ENCODE measurements around the gene SLC35E1.

DNA sequence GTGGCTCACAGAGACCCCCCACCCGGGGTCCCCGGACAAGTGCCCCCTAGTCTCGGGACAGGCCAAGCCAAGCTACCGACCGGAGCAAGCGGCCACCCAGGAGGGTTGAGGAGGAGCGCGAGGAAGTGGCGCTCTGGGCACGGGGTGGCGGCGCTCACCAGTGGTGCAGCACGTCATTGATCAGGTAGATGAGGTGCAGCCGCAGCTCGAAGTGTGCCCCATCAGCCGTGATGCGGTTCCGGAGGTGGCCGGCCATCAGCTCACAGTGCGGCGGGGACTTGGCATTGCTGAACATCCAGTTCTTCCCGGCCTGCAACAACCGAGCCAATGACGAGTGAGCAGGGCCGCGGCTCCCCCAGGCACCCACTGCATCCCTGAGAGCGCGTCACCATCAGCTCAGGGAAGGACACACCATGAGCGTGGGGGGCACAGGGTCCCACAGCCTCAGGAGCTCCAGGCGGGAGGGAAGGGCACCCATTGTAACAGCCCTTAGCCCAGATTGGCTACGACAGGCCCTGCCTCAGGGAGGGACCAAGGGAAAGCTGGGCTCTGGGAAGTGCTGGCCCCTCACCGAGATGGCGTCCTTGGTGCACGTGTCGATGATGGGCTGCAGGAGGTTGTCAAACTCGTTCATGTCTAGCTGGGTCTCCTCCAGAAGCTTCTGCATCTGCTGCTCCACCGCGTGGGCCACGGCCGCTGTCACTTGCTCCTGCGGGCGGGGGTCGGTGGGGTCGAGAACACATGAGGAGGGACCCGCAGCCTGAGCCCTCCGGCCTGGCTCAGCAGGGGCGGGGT, 39.6 kb downstream of the SLC35E1 start:
- no peak for TF ChIP-seq POLR2AphosphoS5 (IDR thresholded peaks at IDR 0.05; ENCODE audit: low read depth)
- TF ChIP-seq REST (IDR thresholded peaks at IDR 0.05; ENCODE audit: unreplicated experiment) = no peak
- no peak for TF ChIP-seq CTCF (conservative IDR thresholded peaks at IDR 0.05; ENCODE audit: low read depth in 2 of 2)
- no peak for TF ChIP-seq EZH2 (IDR thresholded peaks at IDR 0.05; ENCODE audit: low read depth, unreplicated experiment)
- TF ChIP-seq, protein P1, sequence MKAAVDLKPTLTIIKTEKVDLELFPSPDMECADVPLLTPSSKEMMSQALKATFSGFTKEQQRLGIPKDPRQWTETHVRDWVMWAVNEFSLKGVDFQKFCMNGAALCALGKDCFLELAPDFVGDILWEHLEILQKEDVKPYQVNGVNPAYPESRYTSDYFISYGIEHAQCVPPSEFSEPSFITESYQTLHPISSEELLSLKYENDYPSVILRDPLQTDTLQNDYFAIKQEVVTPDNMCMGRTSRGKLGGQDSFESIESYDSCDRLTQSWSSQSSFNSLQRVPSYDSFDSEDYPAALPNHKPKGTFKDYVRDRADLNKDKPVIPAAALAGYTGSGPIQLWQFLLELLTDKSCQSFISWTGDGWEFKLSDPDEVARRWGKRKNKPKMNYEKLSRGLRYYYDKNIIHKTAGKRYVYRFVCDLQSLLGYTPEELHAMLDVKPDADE (IDR thresholded peaks at IDR 0.05) = no peak
- TF ChIP-seq EZH2phosphoT487 (IDR thresholded peaks at IDR 0.05; ENCODE audit: unreplicated experiment) = no peak
- TF ChIP-seq ZNF114 (CRISPR knock-in tag; IDR thresholded peaks at IDR 0.05) = no peak
- TF ChIP-seq JUNB (IDR thresholded peaks at IDR 0.05; ENCODE audit: unreplicated experiment) = no peak
- no peak for TF ChIP-seq CREB1 (CRISPR knock-in tag; IDR thresholded peaks at IDR 0.05; ENCODE audit: low read depth)
- no peak for TF ChIP-seq NANOG (IDR thresholded peaks at IDR 0.05; ENCODE audit: borderline replicate concordance)
- TF ChIP-seq, protein P2, sequence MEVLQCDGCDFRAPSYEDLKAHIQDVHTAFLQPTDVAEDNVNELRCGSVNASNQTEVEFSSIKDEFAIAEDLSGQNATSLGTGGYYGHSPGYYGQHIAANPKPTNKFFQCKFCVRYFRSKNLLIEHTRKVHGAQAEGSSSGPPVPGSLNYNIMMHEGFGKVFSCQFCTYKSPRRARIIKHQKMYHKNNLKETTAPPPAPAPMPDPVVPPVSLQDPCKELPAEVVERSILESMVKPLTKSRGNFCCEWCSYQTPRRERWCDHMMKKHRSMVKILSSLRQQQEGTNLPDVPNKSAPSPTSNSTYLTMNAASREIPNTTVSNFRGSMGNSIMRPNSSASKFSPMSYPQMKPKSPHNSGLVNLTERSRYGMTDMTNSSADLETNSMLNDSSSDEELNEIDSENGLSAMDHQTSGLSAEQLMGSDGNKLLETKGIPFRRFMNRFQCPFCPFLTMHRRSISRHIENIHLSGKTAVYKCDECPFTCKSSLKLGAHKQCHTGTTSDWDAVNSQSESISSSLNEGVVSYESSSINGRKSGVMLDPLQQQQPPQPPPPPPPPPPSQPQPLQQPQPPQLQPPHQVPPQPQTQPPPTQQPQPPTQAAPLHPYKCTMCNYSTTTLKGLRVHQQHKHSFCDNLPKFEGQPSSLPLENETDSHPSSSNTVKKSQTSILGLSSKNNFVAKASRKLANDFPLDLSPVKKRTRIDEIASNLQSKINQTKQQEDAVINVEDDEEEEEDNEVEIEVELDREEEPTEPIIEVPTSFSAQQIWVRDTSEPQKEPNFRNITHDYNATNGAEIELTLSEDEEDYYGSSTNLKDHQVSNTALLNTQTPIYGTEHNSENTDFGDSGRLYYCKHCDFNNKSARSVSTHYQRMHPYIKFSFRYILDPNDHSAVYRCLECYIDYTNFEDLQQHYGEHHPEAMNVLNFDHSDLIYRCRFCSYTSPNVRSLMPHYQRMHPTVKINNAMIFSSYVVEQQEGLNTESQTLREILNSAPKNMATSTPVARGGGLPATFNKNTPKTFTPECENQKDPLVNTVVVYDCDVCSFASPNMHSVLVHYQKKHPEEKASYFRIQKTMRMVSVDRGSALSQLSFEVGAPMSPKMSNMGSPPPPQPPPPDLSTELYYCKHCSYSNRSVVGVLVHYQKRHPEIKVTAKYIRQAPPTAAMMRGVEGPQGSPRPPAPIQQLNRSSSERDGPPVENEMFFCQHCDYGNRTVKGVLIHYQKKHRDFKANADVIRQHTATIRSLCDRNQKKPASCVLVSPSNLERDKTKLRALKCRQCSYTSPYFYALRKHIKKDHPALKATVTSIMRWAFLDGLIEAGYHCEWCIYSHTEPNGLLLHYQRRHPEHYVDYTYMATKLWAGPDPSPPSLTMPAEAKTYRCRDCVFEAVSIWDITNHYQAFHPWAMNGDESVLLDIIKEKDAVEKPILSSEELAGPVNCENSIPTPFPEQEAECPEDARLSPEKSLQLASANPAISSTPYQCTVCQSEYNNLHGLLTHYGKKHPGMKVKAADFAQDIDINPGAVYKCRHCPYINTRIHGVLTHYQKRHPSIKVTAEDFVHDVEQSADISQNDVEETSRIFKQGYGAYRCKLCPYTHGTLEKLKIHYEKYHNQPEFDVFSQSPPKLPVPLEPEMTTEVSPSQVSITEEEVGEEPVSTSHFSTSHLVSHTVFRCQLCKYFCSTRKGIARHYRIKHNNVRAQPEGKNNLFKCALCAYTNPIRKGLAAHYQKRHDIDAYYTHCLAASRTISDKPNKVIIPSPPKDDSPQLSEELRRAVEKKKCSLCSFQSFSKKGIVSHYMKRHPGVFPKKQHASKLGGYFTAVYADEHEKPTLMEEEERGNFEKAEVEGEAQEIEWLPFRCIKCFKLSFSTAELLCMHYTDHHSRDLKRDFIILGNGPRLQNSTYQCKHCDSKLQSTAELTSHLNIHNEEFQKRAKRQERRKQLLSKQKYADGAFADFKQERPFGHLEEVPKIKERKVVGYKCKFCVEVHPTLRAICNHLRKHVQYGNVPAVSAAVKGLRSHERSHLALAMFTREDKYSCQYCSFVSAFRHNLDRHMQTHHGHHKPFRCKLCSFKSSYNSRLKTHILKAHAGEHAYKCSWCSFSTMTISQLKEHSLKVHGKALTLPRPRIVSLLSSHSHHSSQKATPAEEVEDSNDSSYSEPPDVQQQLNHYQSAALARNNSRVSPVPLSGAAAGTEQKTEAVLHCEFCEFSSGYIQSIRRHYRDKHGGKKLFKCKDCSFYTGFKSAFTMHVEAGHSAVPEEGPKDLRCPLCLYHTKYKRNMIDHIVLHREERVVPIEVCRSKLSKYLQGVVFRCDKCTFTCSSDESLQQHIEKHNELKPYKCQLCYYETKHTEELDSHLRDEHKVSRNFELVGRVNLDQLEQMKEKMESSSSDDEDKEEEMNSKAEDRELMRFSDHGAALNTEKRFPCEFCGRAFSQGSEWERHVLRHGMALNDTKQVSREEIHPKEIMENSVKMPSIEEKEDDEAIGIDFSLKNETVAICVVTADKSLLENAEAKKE (CRISPR knock-in tag; IDR thresholded peaks at IDR 0.05) = no peak
- TF ChIP-seq ZNF331 (CRISPR knock-in tag; IDR thresholded peaks at IDR 0.05; ENCODE audit: low read depth) = no peak
